Endothelial cell of umbilical vein (primary cell): ENCODE measurements around the gene MRPL32. TPM values are rescaled to one million over a fixed set of nuclear protein-coding genes. Genes with fewer than 3 reads are reported as not detected.
A peak's percentile ranks its signal among the peaks of the same experiment; 100 is the strongest.

ENCODE experiments used
- Bru-seq: library from RNA; stranded (reverse); fragments of 400-500 nt; gene quantifications from one replicate; lab custom pipeline; 2021; lab: Mats Ljungman, UMichigan
- BruChase-seq, 2 experiments: library from RNA; stranded (reverse); fragments of 400-500 nt; gene quantifications; one replicate each; lab custom pipeline; 2021; lab: Mats Ljungman, UMichigan
- BruUV-seq: library from RNA; stranded (reverse); fragments of 400-500 nt; replicated peaks from 2 replicates; lab custom pipeline; 2021; lab: Mats Ljungman, UMichigan
- CTCF ChIA-PET: fragments of 300-600, 350-600 bp; sonication (Branson Sonifier 250); formaldehyde crosslinking; loops from one replicate; lab custom pipeline; 2021; ENCODE audit warnings: antibody characterized with exemption, inconsistent platforms; lab: Charles Lee
- POLR2A ChIA-PET: fragments of 300-600, 350-600 bp; sonication (Branson Sonifier 250); formaldehyde crosslinking; loops from one replicate; lab custom pipeline; 2021; ENCODE audit warnings: antibody characterized with exemption, inconsistent platforms; lab: Charles Lee
- DNase-seq: peaks from one replicate; pipeline ENCODE4 v3.0.0-alpha.2; 2011; ENCODE audit warnings: low read depth, low spot score
- FAIRE-seq: peaks from 2 replicates; lab custom pipeline; 2011; peaks lifted over from hg19 to GRCh38; lab: Jason Lieb, UNC
- H2AFZ ChIP-seq: 2 replicates; pipeline ENCODE4 v1.6.0; 2012; ENCODE audit warnings: low read depth, low read length, control low read depth, inconsistent platforms
- H3K27ac ChIP-seq: 2 replicates; pipeline ENCODE4 v1.5.1; 2011; ENCODE audit warnings: low read depth, mild to moderate bottlenecking, control low read depth, low read length, moderate library complexity; ENCODE audit not compliant: insufficient read depth
- H3K27me3 ChIP-seq, 2 experiments: 2 replicates each; pipeline versions ENCODE4 v1.6.0 to v1.6.1; 2011; ENCODE audit warnings: low read length in 2 of 2, mixed read lengths in 1 of 2; ENCODE audit not compliant: control insufficient read depth in 2 of 2, insufficient read depth in 2 of 2
- H3K36me3 ChIP-seq, 2 experiments: 2 replicates in 1 of 2; 3 replicates in 1 of 2; pipeline ENCODE4 v1.5.1; 2011; ENCODE audit warnings: low read length in 2 of 2, mild to moderate bottlenecking in 1 of 2, moderate library complexity in 1 of 2; ENCODE audit not compliant: control insufficient read depth in 2 of 2, insufficient read depth in 2 of 2; ENCODE audit errors: extremely low read depth in 1 of 2
- H3K4me1 ChIP-seq: 3 replicates; pipeline ENCODE4 v1.5.1; 2011; ENCODE audit warnings: mild to moderate bottlenecking, low read length; ENCODE audit not compliant: control insufficient read depth, insufficient read depth; ENCODE audit errors: extremely low read depth
- H3K4me2 ChIP-seq: 2 replicates; pipeline ENCODE4 v1.6.1; 2011; ENCODE audit warnings: low read length, control low read depth, mixed read lengths; ENCODE audit not compliant: insufficient read depth
- H3K4me3 ChIP-seq, 3 experiments: fragments of 200-600 bp in 1 of 3; sonication (generic), shearing (Covaris generic) in 1 of 3; replicated peaks in 1 of 3; 2 replicates each; pipeline ENCODE4 v1.5.1; 2011 to 2016; ENCODE audit warnings: control low read depth in 3 of 3, low read length in 3 of 3, mild to moderate bottlenecking in 2 of 3, inconsistent platforms in 1 of 3, low read depth in 1 of 3, moderate library complexity in 1 of 3; ENCODE audit not compliant: insufficient read depth in 1 of 3
- H3K79me2 ChIP-seq: 2 replicates; pipeline ENCODE4 v1.6.0; 2012; ENCODE audit warnings: low read length, inconsistent platforms; ENCODE audit not compliant: control insufficient read depth, insufficient read depth
- H3K9ac ChIP-seq: replicated peaks from 2 replicates; pipeline ENCODE3; 2011; ENCODE audit warnings: low read length, control low read depth; ENCODE audit not compliant: insufficient read depth; ENCODE audit errors: extremely low read depth
- H3K9me1 ChIP-seq: replicated peaks from 3 replicates; pipeline ENCODE4 v1.6.0; 2011; ENCODE audit warnings: mild to moderate bottlenecking, low read length; ENCODE audit not compliant: control insufficient read depth, insufficient read depth; ENCODE audit errors: extremely low read depth
- H3K9me3 ChIP-seq: replicated peaks from 2 replicates; pipeline ENCODE4 v1.5.1; 2012; ENCODE audit warnings: low read length, inconsistent platforms; ENCODE audit not compliant: control insufficient read depth, insufficient read depth
- H4K20me1 ChIP-seq: replicated peaks from 2 replicates; pipeline ENCODE3; 2011; ENCODE audit warnings: mild to moderate bottlenecking, low read length; ENCODE audit not compliant: control insufficient read depth, insufficient read depth; ENCODE audit errors: extremely low read depth
- CTCF ChIP-seq, 2 donors: IDR thresholded peaks; 1 replicate in 1 of 2; 2 replicates in 1 of 2; pipeline ENCODE4 v1.5.1; 2011; ENCODE audit warnings: low read length in 2 of 2, mild to moderate bottlenecking in 2 of 2, moderate library complexity in 2 of 2, control low read depth in 1 of 2, inconsistent platforms in 1 of 2, low read depth in 1 of 2; ENCODE audit not compliant: insufficient read depth in 1 of 2; ENCODE audit errors: extremely low read depth in 1 of 2
- EZH2 ChIP-seq: IDR thresholded peaks from 2 replicates; pipeline ENCODE4 v1.6.1; 2012; ENCODE audit warnings: borderline replicate concordance, low read depth, mild to moderate bottlenecking, moderate library complexity, low read length, inconsistent platforms; ENCODE audit not compliant: severe bottlenecking
- FOS ChIP-seq: IDR thresholded peaks from 2 replicates; pipeline ENCODE4 v1.6.1; 2011; ENCODE audit warnings: mild to moderate bottlenecking, low read length, moderate library complexity, borderline replicate concordance; ENCODE audit not compliant: insufficient read depth
- GATA2 ChIP-seq: IDR thresholded peaks from 2 replicates; pipeline ENCODE4 v1.7.0; 2011; ENCODE audit warnings: low read depth, mild to moderate bottlenecking, moderate library complexity, mixed read lengths, low read length; ENCODE audit not compliant: insufficient read length, insufficient read depth
- JUN ChIP-seq: IDR thresholded peaks from 2 replicates; pipeline ENCODE4 v1.6.1; 2011; ENCODE audit warnings: borderline replicate concordance, low read depth; ENCODE audit not compliant: insufficient read length, insufficient read depth
- MAX ChIP-seq: IDR thresholded peaks from 2 replicates; pipeline ENCODE4 v1.6.1; 2011; ENCODE audit not compliant: insufficient read depth, insufficient read length
- MYC ChIP-seq: IDR thresholded peaks from one replicate; pipeline ENCODE4 v1.6.1; 2011; ENCODE audit warnings: mild to moderate bottlenecking, low read depth, low read length
- POLR2A ChIP-seq: IDR thresholded peaks from 2 replicates; pipeline ENCODE4 v1.6.1; 2012; ENCODE audit warnings: low read depth, mild to moderate bottlenecking, control low read depth, low read length
- POLR2AphosphoS5 ChIP-seq: IDR thresholded peaks from 2 replicates; pipeline ENCODE4 v1.6.1; 2012; ENCODE audit warnings: low read depth, mild to moderate bottlenecking, control low read depth, low read length, moderate library complexity; ENCODE audit not compliant: insufficient read depth
- dilution Hi-C: fragments of 300-500 bp; cut with MboI; formaldehyde crosslinking; loops from one replicate; pipeline ENCODE4 v1.15.0; 2019; ENCODE audit warnings: low sequenced_read_pairs; ENCODE audit not compliant: extremely low pct_ligation_motif_present
- intact Hi-C: fragments of 100-400 bp; cut with micrococcal nuclease; formaldehyde crosslinking; loops from one replicate; pipeline ENCODE4 v1.10.0; 2022
- long read RNA-seq: library from polyadenylated mRNA; stranded (forward); transcript quantifications from one replicate; pipeline ENCODE4 v2.0.0, GENCODE V29; 2021
- polyA minus RNA-seq, 3 experiments: library from RNA; depleted of rRNA, polyadenylated mRNA; stranded (reverse); fragments of >200 nt; gene quantifications; 1 replicate in 1 of 3; 2 replicates in 2 of 3; pipeline ENCODE4 v1.2.3, GENCODE V29; 2011
- polyA plus RNA-seq, 4 experiments: library from polyadenylated mRNA; depleted of rRNA in 3 of 4; stranded (reverse) in 3 of 4; unstranded in 1 of 4; fragments of >200 nt; gene quantifications; 2 replicates each; pipeline versions ENCODE4 v1.2.1 to v1.2.3, GENCODE V29; 2011 to 2012; ENCODE audit warnings: missing spikeins in 1 of 4
- total RNA-seq: library from RNA; stranded (reverse); gene quantifications from 2 replicates; pipeline ENCODE4 v1.2.3, GENCODE V29; 2021

The MRPL32 gene
- 56.6 and 62.2 TPM in 2 replicates for total RNA-seq
- polyA plus RNA-seq, result 28.3 and 39.9 TPM in 2 replicates
- 71.0 and 74.1 TPM in 2 replicates for polyA plus RNA-seq (2011; cell fraction: cytosol; rRNA removed)
- polyA plus RNA-seq (2011; cell fraction: nucleus; rRNA removed), result 46.2 and 69.8 TPM in 2 replicates
- polyA plus RNA-seq (2012), result 54.9 and 76.2 TPM in 2 replicates
- 9.0 and 10.9 TPM in 2 replicates for polyA minus RNA-seq
- polyA minus RNA-seq (2011; cell fraction: cytosol; rRNA and poly(A)+ RNA removed), result 15.9 TPM
- 13.6 and 13.9 TPM in 2 replicates for polyA minus RNA-seq (2011; cell fraction: nucleus; rRNA and poly(A)+ RNA removed)
- percentile 87 among the genes with signal in this experiment for Bru-seq, nascent RNA
- percentile 90 among the genes with signal in this experiment for BruChase-seq, experiment 1, labeled RNA remaining after a 6-hour chase
- percentile 81 among the genes with signal in this experiment for BruChase-seq, experiment 2, labeled RNA remaining after a 2-hour chase
- long read RNA-seq, transcript MRPL32-201 (3 exons, 1,035 nt), result major isoform, 197 of 222 reads
- long read RNA-seq, partial matches to known transcripts, result 18 of 222 reads
- long read RNA-seq, other reads (novel, unspliced or antisense), result 4 of 222 reads

GRCh38 chr7:42931834-42932651, at the start of gene MRPL32, which contains the start of gene PSMA2:
MRPL32 (plus strand) TSS chr7:42932376; CDS start chr7:42932387, 11 bp downstream.
PSMA2 (minus strand) TSS chr7:42932174; CDS start chr7:42932158, 16 bp downstream.
- TF ChIP-seq GATA2, result no peak
- no peak for TF ChIP-seq FOS
- peak; percentile 65 for TF ChIP-seq MAX
- peak; percentile 38 for TF ChIP-seq MYC
- TF ChIP-seq POLR2A, result peak; percentile 74
- TF ChIP-seq EZH2, result no peak
- no peak for TF ChIP-seq CTCF (IDR thresholded peaks at IDR 0.05; ENCODE audit: extremely low read depth in 1 of 2, insufficient read depth in 1 of 2, low read depth in 1 of 2, low read length in 2 of 2)
- TF ChIP-seq JUN, result no peak
- TF ChIP-seq POLR2AphosphoS5, result peak; percentile 62
- Histone ChIP-seq H3K27ac (peak within 1 kb of the TSS; percentile 64), H2AFZ (peak within 1 kb of the TSS; percentile 76), H3K79me2 (peaks cover 77% of the 10 kb centered on the region), H3K9ac (peak within 1 kb of the TSS; percentile 87), H3K4me1 (peaks cover 29% of the 10 kb centered on the region), H3K4me3 (peak within 1 kb of the TSS; percentile 54 to 95 (median 91)), H3K27me3 (no peaks in the 10 kb centered on the region), H3K9me1 (no peaks in the 10 kb centered on the region), H3K36me3 (peaks cover 0 to 14% of the 10 kb centered on the region in 2 experiments), H4K20me1 (no peaks in the 10 kb centered on the region), H3K4me2 (peak within 1 kb of the TSS; percentile 90), H3K9me3 (no peaks in the 10 kb centered on the region)
- CTCF ChIA-PET, result interaction anchor here (0.7 to 2.4 kb wide), 16 partner anchors 9 to 991 kb away, joined by 3 to 26 read pairs (median 4); partner anchors contain the start of genes C7orf25 and STK17A
- no TSS peak for BruUV-seq
- dilution Hi-C loops (no loop called here), intact Hi-C loops (loop anchor here (1.0 to 10.0 kb wide), 4 partner anchors 20 to 990 kb away; partner anchors contain the start of genes C7orf25 and STK17A)
- POLR2A ChIA-PET, result interaction anchor here (0.6 to 1.1 kb wide), 6 partner anchors 13 to 797 kb away, joined by 3 to 6 read pairs (median 4); partner anchors contain the start of genes COA1 and STK17A
- FAIRE-seq (peak; percentile 91), DNase-seq (peak; percentile 99)
